Testis (tissue), 2 donors: Measurements from ENCODE around the gene EHBP1.
"Not testable (repeated sequence)": the region's sequence is repeated elsewhere in the genome, so short reads cannot be mapped to it uniquely, and the experiment has no call there.

Experiments
- POLR2A ChIP-seq: fragments of 450-650 bp; IDR thresholded peaks from one replicate; pipeline ENCODE4 v1.6.1; 2017; ENCODE audit warnings: antibody characterized with exemption, mild to moderate bottlenecking, moderate library complexity
- TF ChIP-seq, protein P1 (sequence below), 3 experiments: fragments of 450-650 bp in 2 of 3; fragments of 200-600 bp in 1 of 3; sonication (generic) in 1 of 3; IDR thresholded peaks; one replicate each; pipeline ENCODE4 v1.5.1; 2016 to 2019; ENCODE audit warnings: antibody characterized with exemption in 3 of 3, mild to moderate bottlenecking in 2 of 3, moderate library complexity in 1 of 3

- TF ChIP-seq, protein P1, sequence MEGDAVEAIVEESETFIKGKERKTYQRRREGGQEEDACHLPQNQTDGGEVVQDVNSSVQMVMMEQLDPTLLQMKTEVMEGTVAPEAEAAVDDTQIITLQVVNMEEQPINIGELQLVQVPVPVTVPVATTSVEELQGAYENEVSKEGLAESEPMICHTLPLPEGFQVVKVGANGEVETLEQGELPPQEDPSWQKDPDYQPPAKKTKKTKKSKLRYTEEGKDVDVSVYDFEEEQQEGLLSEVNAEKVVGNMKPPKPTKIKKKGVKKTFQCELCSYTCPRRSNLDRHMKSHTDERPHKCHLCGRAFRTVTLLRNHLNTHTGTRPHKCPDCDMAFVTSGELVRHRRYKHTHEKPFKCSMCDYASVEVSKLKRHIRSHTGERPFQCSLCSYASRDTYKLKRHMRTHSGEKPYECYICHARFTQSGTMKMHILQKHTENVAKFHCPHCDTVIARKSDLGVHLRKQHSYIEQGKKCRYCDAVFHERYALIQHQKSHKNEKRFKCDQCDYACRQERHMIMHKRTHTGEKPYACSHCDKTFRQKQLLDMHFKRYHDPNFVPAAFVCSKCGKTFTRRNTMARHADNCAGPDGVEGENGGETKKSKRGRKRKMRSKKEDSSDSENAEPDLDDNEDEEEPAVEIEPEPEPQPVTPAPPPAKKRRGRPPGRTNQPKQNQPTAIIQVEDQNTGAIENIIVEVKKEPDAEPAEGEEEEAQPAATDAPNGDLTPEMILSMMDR (IDR thresholded peaks at IDR 0.05): not testable (repeated sequence)
- TF ChIP-seq POLR2A: not testable (repeated sequence)
Measured at GRCh38 chr2:63019686-63020085, 314.2 kb downstream of the EHBP1 start.
